Testis (tissue), 2 donors: Measurements from ENCODE around the gene CHCHD6.

Source experiments
- CTCF ChIP-seq, 3 experiments: fragments of 450-650 bp in 2 of 3; fragments of 200-600 bp in 1 of 3; sonication (generic) in 1 of 3; IDR thresholded peaks; one replicate each; pipeline ENCODE4 v1.5.1; 2016 to 2019; ENCODE audit warnings: antibody characterized with exemption in 3 of 3, mild to moderate bottlenecking in 2 of 3, moderate library complexity in 1 of 3
- POLR2A ChIP-seq: fragments of 450-650 bp; IDR thresholded peaks from one replicate; pipeline ENCODE4 v1.6.1; 2017; ENCODE audit warnings: antibody characterized with exemption, mild to moderate bottlenecking, moderate library complexity

- TF ChIP-seq CTCF (IDR thresholded peaks at IDR 0.05) = no peak
- TF ChIP-seq POLR2A = no peak
Observed at GRCh38 chr3:126768903-126769302, 64.9 kb downstream of the CHCHD6 start.
